Panc1 (cell line): ENCODE measurements around the gene PLEKHA7. TPM values are rescaled to one million over a fixed set of nuclear protein-coding genes. Genes with fewer than 3 reads are reported as not detected.
"Not testable (repeated sequence)": the region's sequence is repeated elsewhere in the genome, so short reads cannot be mapped to it uniquely, and the experiment has no call there.

Experiments used
- ATAC-seq: fragments of 200-7000 bp; cut with Tn5 transposase; 2 replicates; pipeline ENCODE4 v1.9.1; 2020; ENCODE audit warnings: mild to moderate bottlenecking, moderate library complexity
- BruUV-seq: library from RNA; stranded (reverse); fragments of 400-500 nt; replicated peaks from 2 replicates; lab custom pipeline; 2021; lab: Mats Ljungman, UMichigan
- CTCF ChIA-PET: fragments of 300-600 bp; sonication (Branson Sonifier 250); formaldehyde crosslinking; loops from one replicate; lab custom pipeline; 2022; ENCODE audit warnings: antibody characterized with exemption; lab: Charles Lee
- POLR2A ChIA-PET: fragments of 300-600 bp; sonication (Branson Sonifier 250); formaldehyde crosslinking; loops from one replicate; lab custom pipeline; 2022; ENCODE audit warnings: antibody characterized with exemption; lab: Charles Lee
- DNase-seq: peaks from one replicate; pipeline ENCODE4 v3.0.0-alpha.2; 2010; ENCODE audit warnings: low read depth, low spot score
- H3K27ac ChIP-seq: 2 replicates; pipeline ENCODE4 v1.5.1; 2011; ENCODE audit warnings: mild to moderate bottlenecking, low read length, inconsistent platforms
- H3K27me3 ChIP-seq: fragments of 200-500 bp; sonication (Bioruptor generic); 2 replicates; pipeline ENCODE4 v1.6.0; 2014; ENCODE audit warnings: low read length, inconsistent platforms; ENCODE audit not compliant: control insufficient read depth, insufficient read depth
- H3K36me3 ChIP-seq: fragments of 200-500 bp; sonication (Bioruptor generic); 2 replicates; pipeline ENCODE4 v1.5.1; 2014; ENCODE audit warnings: inconsistent platforms, mild to moderate bottlenecking, low read length, moderate library complexity; ENCODE audit not compliant: control insufficient read depth, insufficient read depth
- H3K4me1 ChIP-seq: 2 replicates; pipeline ENCODE4 v1.5.1; 2011; ENCODE audit warnings: inconsistent platforms, mild to moderate bottlenecking, low read length, moderate library complexity; ENCODE audit not compliant: control insufficient read depth, insufficient read depth
- H3K4me3 ChIP-seq, 2 experiments: 2 replicates each; pipeline ENCODE4 v1.5.1; 2011 to 2012; ENCODE audit warnings: low read depth in 2 of 2, low read length in 2 of 2, mild to moderate bottlenecking in 2 of 2, inconsistent platforms in 1 of 2, moderate library complexity in 1 of 2
- H3K9me3 ChIP-seq: fragments of 200-500 bp; sonication (Bioruptor generic); 2 replicates; pipeline ENCODE4 v1.5.1; 2014; ENCODE audit warnings: low read depth, mild to moderate bottlenecking, inconsistent platforms, low read length, moderate library complexity; ENCODE audit not compliant: control insufficient read depth, insufficient read depth
- CTCF ChIP-seq: fragments of 450-650 bp; IDR thresholded peaks from 2 replicates; pipeline ENCODE4 v1.5.1; 2017; ENCODE audit warnings: mild to moderate bottlenecking
- POLR2AphosphoS5 ChIP-seq: IDR thresholded peaks from 2 replicates; pipeline ENCODE4 v1.6.1; 2012; ENCODE audit warnings: mild to moderate bottlenecking, low read depth, low read length, moderate library complexity
- SIN3A ChIP-seq: IDR thresholded peaks from 2 replicates; pipeline ENCODE4 v1.6.1; 2012; ENCODE audit warnings: low read depth, mild to moderate bottlenecking, low read length, moderate library complexity, borderline replicate concordance; ENCODE audit not compliant: insufficient read depth
- TCF7L2 ChIP-seq: IDR thresholded peaks from 2 replicates; pipeline ENCODE4 v1.6.1; 2011; ENCODE audit warnings: mild to moderate bottlenecking, low read depth, low read length, inconsistent platforms
- in situ Hi-C: cut with HindIII; loops from 2 replicates; pipeline ENCODE4 v1.10.0; 2016; ENCODE audit warnings: low sequenced_read_pairs, low pct_unique_long_range_greater_than_20kb
- intact Hi-C: fragments of 100-400 bp; cut with micrococcal nuclease; formaldehyde crosslinking; loops from one replicate; pipeline ENCODE4 v1.10.0; 2022; ENCODE audit not compliant: unreplicated experiment
- total RNA-seq: library from RNA; stranded (reverse); gene quantifications from one replicate; pipeline ENCODE4 v1.2.1, GENCODE V29; 2021; ENCODE audit not compliant: unreplicated experiment
- TF ChIP-seq, protein P1 (sequence below), 2 experiments: IDR thresholded peaks; 2 replicates each; pipeline ENCODE4 v1.6.1; 2011 to 2012; ENCODE audit warnings: low read depth in 2 of 2, control low read depth in 1 of 2, low read length in 1 of 2, mild to moderate bottlenecking in 1 of 2, moderate library complexity in 1 of 2; ENCODE audit not compliant: insufficient read depth in 1 of 2

PLEKHA7 gene
- total RNA-seq, 1 experiment from 2014 or later = 11.6 TPM

DNA sequence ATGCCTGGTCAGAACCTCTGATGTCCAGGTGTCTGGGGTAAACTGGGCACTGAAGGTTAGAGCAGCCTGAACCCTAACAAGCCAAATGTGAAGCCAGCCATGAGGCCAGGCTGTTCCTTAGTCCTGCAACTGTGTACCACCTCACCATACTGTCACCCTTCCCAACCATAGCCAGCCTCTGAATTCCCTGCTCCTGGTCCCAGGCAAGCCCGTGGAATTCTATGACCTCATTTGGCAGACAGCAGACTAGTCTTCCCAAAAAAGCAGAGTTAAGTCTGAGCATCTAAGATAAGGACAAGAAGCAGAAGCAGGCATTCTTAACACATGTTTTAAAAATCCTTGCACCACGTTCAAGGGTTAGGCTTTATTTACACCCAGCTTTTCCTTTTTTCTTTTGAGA lies 140.9 kb downstream of the PLEKHA7 start:
- BruUV-seq = no TSS peak
- ChIA-PET POLR2A (no interaction called here), CTCF (no interaction called here)
- TF ChIP-seq SIN3A (no peak), CTCF (no peak), POLR2AphosphoS5 (no peak), TCF7L2 (no peak)
- Histone ChIP-seq H3K9me3 (no peaks in the 10 kb centered on the region), H3K27me3 (no peaks in the 10 kb centered on the region), H3K36me3 (no peaks in the 10 kb centered on the region), H3K4me1 (no peaks in the 10 kb centered on the region), H3K4me3 (no peak overlapping the region), H3K27ac (no peak overlapping the region)
- in situ Hi-C loops = no loop called here
- intact Hi-C loops = no loop called here
- DNase-seq = no peak
- ATAC-seq = no peak

DNA sequence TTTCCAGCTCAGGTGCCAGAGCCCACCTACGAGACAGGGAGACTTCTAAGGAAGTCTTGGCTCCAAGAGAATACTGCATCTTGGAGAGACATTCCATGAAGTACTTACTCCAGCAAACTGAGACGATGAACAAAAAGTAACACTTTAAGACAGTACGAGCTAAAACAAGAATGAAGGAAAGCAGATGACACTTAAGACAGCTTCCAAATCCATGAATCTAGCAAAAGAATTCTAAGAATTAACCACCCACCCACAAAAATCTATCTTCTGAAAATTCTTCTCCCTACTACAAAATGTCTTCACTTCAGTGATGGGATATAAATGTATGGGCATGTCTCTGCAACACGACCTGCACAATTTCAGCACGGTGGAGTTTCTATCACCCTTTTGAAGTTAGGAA lies 142.8 kb downstream of the PLEKHA7 start:
- no peak for TF ChIP-seq POLR2AphosphoS5
- H3K36me3 ChIP-seq = no peaks in the 10 kb centered on the region
- no TSS peak for BruUV-seq
- ChIA-PET CTCF (no interaction called here), POLR2A (no interaction called here)
- H3K9me3 ChIP-seq = no peaks in the 10 kb centered on the region
- no peak for ATAC-seq
- H3K4me3 ChIP-seq = no peak overlapping the region
- no peak overlapping the region for H3K27ac ChIP-seq
- intact Hi-C loops = no loop called here
- H3K4me1 ChIP-seq = no peaks in the 10 kb centered on the region
- no peaks in the 10 kb centered on the region for H3K27me3 ChIP-seq
- DNase-seq = no peak
- in situ Hi-C loops = no loop called here

DNA sequence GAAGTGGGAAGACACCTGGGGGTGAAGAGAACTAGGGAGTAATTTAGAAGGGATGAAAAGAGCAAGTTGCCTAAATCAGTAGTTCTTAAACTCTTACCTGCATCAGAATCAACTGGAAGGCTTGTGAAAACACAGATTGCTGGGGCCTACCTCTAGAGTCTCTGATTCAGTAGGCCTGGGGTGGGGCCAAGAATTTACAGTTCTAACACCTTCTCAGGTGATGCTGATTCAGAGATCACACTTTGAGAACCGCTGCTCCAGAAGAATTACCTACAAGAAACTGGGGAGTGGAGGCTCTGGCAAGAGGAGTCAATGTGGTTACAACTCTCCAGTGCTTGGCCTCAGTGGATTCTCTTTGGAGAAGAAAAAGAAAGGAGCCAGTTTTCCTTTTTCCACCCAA lies 147.1 kb downstream of the PLEKHA7 start:
- no peak overlapping the region for H3K4me3 ChIP-seq
- intact Hi-C loops (no loop called here), in situ Hi-C loops (no loop called here)
- ATAC-seq (no peak), DNase-seq (no peak)
- H3K9me3 ChIP-seq = no peaks in the 10 kb centered on the region
- ChIA-PET POLR2A (no interaction called here), CTCF (no interaction called here)
- TF ChIP-seq CTCF (no peak), POLR2AphosphoS5 (no peak), SIN3A (no peak), TCF7L2 (no peak)
- TF ChIP-seq, protein P1, sequence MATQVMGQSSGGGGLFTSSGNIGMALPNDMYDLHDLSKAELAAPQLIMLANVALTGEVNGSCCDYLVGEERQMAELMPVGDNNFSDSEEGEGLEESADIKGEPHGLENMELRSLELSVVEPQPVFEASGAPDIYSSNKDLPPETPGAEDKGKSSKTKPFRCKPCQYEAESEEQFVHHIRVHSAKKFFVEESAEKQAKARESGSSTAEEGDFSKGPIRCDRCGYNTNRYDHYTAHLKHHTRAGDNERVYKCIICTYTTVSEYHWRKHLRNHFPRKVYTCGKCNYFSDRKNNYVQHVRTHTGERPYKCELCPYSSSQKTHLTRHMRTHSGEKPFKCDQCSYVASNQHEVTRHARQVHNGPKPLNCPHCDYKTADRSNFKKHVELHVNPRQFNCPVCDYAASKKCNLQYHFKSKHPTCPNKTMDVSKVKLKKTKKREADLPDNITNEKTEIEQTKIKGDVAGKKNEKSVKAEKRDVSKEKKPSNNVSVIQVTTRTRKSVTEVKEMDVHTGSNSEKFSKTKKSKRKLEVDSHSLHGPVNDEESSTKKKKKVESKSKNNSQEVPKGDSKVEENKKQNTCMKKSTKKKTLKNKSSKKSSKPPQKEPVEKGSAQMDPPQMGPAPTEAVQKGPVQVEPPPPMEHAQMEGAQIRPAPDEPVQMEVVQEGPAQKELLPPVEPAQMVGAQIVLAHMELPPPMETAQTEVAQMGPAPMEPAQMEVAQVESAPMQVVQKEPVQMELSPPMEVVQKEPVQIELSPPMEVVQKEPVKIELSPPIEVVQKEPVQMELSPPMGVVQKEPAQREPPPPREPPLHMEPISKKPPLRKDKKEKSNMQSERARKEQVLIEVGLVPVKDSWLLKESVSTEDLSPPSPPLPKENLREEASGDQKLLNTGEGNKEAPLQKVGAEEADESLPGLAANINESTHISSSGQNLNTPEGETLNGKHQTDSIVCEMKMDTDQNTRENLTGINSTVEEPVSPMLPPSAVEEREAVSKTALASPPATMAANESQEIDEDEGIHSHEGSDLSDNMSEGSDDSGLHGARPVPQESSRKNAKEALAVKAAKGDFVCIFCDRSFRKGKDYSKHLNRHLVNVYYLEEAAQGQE (IDR thresholded peaks at IDR 0.05; ENCODE audit: insufficient read depth in 1 of 2, low read depth in 2 of 2, low read length in 1 of 2) = no peak
- BruUV-seq = no TSS peak
- no peaks in the 10 kb centered on the region for H3K27me3 ChIP-seq
- no peaks in the 10 kb centered on the region for H3K36me3 ChIP-seq
- H3K4me1 ChIP-seq = no peaks in the 10 kb centered on the region
- no peak overlapping the region for H3K27ac ChIP-seq

- H3K36me3 ChIP-seq, intact Hi-C loops, in situ Hi-C loops, DNase-seq, BruUV-seq, POLR2A ChIA-PET, H3K27me3 ChIP-seq, H3K9me3 ChIP-seq, ATAC-seq, H3K4me1 ChIP-seq, CTCF ChIA-PET, H3K27ac ChIP-seq, H3K4me3 ChIP-seq: not testable (repeated sequence)
Observed at GRCh38 chr11:16864428-16864827, 149.8 kb downstream of the PLEKHA7 start.
